Activated T-helper 9 cell treated with anti-CD3 and anti-CD28 coated beads, Interleukin-2, amount 50 U/mL, for 16 hours (primary cell): ENCODE data around the gene PCDHB1.

Experiments
- DNase-seq: peaks from one replicate; pipeline ENCODE4 v3.0.0-alpha.2; 2020; ENCODE audit warnings: low read depth

Gene PCDHB1

GRCh38 chr5:141050622-141051520 lies at the start of gene PCDHB1:
Gene PCDHB1 (plus strand): TSS chr5:141051374. CDS start chr5:141051471, 97 bp downstream.
- DNase-seq: no peak

GRCh38 chr5:141001446-141001843 lies 49.7 kb upstream of the PCDHB1 start:
- no peak for DNase-seq

DNA sequence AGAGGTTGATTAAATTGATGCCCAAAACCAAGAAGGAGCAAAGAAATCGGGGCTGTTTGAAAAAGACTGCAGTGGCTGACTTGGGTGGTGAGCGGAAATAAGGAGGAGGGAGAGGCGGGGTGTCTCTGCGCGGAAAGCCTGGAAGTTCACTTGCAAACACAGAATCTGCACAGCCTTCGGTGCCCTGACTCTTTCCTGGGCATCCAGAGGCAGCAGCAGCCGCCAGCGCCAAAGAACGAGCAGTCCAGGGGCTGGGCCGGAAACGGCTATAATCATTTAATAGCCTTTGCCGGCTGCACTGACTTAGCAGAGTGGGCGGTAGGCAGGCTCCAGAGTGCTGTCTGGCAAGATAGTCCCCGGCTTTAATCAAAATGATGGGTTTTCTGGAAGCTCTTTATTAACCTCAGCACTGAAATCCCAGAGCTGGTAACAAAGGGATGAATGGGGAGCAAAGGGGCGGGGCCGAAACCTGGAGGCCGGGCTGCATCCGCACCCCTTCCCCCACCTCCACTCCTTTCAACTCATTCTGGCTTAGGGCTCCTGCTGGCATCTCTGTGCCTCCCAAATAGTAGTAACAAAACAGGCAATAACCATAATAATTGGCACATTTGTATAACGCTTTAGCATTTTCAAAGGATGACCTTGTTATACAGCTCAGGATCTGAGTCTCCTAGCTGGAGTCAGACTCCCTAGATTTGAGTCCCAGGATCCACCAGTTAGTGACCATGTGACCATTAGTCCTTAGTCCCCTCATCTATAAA lies 49.1 kb upstream of the PCDHB1 start:
- DNase-seq: no peak

DNA sequence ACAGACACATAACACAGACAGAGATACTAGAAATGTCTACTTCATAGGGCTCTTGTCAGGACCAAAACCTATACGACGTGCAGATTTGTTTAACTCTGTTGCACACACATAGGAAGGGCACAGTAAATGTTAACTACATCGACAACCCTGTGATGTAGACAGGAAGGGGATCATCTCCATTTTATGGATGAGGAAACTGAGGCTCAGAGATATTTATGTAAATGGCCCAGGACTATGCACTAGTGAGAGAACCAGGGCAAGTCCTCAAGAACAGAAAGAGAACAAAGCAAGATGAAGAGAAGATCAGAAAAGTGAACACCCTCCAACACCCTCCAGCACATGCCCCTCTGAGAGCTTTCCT lies 48.6 kb upstream of the PCDHB1 start:
- DNase-seq: no peak

- no peak for DNase-seq
Observed at GRCh38 chr5:141003031-141003430, 48.1 kb upstream of the PCDHB1 start.

- no peak for DNase-seq
Observed at GRCh38 chr5:141003791-141004611, 47.2 kb upstream of the PCDHB1 start.

DNA sequence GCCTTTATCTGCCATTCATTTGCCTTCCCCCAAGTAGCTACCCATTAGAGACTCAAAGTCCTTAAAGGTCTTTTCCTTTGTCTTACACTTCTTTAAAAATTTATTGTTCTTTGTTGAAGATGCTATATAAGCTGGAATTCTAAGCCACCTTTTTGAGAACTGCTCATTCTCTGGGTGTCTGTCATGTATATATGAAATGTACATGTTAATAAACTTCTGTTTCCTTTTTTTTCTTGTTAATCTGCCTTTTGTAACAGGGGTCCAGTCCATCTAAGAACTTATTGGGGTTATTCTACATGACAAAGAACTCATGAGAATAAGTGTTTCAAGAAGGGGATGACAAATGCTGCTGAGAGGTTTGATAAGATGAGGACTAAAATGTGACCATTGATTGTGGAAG lies 43.4 kb upstream of the PCDHB1 start:
- DNase-seq: no peak

DNA sequence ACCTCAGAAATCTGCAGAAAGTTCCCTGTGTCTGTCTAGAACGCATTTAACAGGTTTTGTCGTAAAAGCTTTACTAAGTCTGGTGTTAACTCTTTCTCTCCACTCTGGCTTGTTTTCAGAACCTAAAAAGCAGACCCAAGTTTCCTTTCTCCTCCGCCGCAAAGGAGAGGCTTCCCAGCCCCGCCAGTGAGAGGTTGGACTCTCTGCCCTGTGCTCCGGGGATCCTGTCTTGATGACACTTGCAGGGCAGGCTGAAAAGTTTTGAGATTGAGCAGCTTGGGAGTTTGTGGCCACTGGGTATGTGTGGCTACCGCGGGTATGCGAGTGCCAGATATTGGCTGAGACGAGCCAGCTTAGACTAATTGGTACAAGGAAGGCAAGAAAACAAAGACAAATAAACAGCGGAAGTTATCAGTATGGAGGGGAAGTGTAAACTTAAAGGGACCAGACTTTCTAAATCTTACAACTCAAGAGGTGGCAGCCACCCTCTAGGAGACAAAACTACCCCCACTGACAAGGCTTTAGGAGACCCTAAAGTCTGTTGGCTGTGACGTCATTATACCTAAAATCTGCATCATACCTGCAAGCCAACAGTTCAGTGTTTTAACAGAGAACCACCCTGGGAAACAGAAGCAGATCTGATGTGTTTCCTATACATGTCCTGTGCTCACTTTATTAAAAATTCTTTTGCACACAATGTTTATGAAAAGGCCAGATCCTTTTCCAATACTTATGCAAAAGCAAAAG lies 41.0 kb upstream of the PCDHB1 start:
- DNase-seq: no peak

DNA sequence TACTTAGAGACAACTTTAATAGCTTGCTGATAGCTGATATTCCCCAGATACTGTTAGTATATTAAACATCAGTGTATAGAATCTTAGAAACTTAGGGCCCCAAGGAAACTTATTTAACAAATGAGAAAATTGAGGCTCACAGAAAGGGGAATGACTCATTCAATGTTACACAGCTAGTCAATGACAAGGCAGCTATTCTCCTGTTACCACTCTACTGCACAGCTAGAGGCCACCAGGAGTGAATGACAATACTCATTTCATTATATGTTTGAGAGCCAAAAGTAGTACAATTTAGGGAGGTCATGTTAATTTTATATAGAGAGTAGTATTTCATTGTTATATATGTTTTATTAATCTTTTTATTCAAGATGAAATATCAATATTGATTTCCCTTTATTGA lies 33.2 kb upstream of the PCDHB1 start:
- DNase-seq: no peak

GRCh38 chr5:141022384-141022783 lies 28.8 kb upstream of the PCDHB1 start:
- DNase-seq: no peak

GRCh38 chr5:141031006-141031405 lies 20.2 kb upstream of the PCDHB1 start:
- no peak for DNase-seq

DNA sequence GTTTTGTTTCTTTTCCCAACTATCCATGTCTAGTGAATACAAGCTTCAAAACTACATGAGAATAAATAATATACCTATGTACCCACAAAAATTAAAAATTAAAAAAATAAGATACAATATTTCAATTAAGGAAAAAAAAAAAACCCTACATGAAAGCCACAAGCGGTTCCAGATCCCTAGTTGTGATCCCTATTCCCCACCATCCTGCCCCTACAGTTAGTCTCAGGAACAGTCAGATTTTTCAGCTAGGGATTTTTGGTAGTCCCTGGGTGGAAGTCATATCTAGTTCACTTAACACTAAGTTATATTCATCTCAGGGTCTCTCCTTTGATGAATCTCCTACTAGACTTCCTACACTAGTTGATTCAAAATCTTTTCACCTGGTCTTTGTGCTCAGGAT lies 18.5 kb upstream of the PCDHB1 start:
- DNase-seq: no peak

DNA sequence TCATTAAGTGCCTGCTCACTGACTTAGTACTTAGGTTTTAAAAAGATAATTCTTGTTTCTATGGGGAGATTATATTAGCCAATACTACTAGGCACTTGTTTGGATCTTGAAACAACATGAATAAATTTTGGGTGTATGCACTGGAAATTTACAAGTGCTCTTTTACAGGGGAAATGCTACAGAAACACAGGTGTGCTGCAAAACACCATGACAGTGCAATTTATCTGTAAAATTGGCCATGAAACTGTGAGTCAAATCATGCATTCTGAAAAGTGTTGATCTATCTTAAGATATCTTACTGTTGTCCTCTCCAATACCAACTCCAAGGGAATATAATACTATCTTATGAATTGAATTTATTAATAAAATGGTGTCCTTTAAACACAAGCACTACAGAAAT lies 12.1 kb upstream of the PCDHB1 start:
- DNase-seq: no peak

- DNase-seq: no peak
Observed at GRCh38 chr5:141039517-141039916, 11.7 kb upstream of the PCDHB1 start.

DNA sequence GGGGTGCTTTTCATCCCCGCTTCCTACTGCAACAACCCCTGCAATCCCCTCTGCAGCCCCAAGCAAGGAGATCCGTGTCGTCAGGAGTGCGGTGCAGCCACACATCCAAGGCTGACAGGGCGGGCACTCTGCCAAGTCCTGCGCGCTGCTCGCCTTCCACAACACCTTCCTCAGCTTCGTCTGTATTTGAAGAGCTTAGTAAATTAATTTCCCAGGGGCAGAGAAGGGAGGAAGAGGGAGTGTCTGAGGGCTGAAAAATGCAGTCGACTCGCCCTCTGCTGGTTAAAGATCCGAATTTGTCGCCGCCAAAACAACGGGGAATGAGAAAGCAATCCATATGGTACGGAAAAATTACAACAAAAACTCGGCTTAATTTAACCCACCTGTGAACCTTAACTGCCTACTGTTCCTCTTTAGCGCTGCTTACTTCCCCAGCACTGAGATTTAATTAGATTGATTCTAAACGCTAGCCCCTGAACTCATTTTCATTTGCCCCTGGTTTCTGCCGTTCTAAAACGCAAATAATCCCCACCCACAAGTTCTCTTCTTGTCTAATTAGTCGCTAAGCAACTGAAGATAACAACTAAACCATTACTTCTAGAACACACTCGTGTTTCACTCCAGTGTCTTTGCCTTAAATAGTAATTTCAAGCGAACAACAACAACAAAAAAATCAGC lies 10.9 kb upstream of the PCDHB1 start:
- no peak for DNase-seq

GRCh38 chr5:141040771-141041426 lies 10.3 kb upstream of the PCDHB1 start:
- DNase-seq: peak; percentile 24

DNA sequence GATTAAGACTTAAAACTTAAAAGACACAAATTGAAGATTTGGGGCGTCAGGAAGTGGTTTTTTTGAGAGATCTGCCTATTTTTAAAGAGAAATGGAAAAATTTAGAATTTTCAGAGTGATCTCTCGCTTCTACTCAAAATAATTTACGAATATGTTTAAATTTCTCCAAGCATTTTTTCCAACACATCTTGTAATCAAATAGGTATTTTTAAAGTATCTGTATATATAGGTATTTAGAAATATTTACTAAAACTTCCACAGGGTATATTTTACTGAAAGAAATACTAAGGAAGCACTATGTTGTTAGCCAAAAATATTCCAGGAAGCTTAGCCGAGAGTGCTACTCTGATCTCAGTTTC lies 9.8 kb upstream of the PCDHB1 start:
- no peak for DNase-seq

- DNase-seq: no peak
Observed at GRCh38 chr5:141042555-141042954, 8.6 kb upstream of the PCDHB1 start.

DNA sequence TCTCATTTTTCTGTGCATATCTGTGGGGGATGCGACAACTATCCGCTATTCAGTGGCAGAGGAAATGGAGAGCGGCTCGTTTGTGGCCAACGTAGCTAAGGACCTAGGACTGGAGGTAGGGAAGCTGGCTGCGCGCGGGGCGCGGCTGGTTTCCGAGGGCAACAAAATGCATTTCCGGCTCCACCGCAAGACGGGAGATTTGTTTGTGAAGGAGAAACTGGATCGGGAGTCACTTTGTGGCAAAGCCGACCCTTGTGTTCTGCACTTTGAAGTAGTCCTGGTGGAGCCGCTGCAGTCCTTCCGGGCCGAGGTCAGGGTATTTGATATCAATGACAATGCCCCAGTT lies 320 bp downstream of the PCDHB1 start:
- DNase-seq: no peak

DNA sequence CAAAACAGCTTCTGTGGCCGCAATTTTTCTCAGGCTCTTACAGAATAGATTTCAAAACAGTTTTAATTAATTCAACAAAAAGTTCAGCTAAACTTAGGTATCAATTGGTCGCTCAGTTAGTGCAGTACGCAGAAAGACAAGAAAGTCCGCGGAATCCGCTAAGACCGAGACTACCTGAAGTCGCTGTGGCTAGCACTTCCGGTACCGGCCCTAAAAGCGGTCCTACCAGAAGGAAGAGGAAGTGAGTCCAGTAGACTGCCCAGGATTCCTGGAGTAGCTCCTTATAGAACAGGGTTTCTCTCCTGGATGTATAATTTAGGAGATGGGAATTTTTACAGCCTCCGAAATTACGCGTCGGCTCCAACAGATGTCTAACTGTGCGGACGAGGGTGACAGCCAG lies 26.7 kb downstream of the PCDHB1 start:
- DNase-seq: no peak

DNA sequence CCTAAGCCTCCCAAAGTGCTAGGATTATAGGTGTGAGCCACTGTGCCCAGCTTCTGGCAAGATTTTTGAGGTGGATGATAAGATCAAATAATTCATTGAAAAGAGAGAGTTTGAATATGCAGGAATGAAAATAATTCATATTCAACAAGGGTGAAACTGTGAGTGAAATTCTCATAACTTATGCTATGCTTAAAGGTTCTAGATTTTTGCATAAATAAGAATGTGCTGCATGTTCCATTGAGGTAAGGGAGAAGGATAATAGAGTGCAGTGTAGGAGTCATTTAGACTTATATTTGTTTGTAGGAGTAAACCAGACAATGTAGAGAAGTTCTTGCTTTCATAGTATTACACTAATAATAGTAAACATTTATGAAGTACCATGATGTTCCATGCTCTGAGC lies 31.1 kb downstream of the PCDHB1 start:
- DNase-seq: no peak
